Measurements from ENCODE around the gene C1orf216.
"Not testable (repeated sequence)": the region's sequence is repeated elsewhere in the genome, so short reads cannot be mapped to it uniquely, and the experiment has no call there.

The C1orf216 gene

DNA sequence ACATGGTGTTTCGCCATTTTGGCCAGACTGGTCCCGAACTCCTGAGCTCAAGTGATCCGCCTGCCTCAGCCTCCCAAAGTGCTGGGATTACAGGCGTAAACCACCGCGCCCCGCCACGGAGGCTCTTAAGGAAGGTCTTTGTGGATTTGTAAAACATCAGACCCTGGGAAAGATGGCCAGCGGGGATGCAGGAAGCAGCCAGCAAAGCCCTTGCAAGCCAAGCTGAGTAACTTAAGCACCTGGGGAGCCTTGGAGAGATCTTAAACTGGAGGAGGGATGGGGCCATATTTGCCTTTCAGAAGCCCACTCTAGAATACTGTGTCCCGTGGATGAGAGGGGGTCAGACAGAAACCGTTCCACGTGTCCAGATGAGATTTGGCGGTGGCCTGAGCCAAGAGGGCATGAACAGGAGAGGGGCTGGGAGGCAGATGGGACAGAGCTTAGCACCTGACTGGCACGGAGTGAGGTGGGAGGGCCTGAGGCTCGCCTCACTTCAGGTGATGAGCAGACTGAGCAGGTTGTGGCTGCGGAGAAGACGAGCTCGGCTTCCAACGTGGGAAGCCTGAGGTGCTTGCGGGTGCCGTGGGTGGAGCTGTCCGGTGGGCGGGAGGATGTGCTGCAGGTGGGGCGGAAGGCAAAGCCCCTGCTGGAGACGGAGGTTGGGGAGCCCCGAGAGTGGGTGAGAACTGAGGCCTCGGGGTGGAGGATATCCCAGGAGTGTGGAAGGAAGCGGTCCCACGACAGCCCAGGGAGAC is 11.7 kb downstream of the C1orf216 start:
- DNase-seq, result peak; percentile 34 to 36

DNA sequence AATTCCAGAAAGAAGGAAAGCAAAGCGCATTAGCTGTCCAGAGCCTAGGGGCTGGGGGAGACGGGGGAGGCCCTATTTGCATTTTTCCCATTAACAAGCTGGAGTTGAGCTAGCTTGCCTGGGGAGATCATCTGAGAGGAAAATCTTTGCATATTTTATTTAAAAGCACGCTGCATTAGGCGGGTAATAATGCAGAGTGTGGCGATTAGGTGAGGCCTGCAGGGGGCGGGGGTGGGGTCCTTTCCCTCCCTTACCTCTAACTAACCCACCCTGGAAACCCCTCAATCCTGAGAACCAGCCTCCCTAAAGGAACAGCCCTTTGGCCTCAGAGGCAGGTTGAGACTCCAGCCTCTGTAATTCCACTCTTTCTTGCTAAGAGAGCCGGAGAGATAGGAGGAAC is 16.2 kb downstream of the C1orf216 start:
- DNase-seq, result no peak

DNA sequence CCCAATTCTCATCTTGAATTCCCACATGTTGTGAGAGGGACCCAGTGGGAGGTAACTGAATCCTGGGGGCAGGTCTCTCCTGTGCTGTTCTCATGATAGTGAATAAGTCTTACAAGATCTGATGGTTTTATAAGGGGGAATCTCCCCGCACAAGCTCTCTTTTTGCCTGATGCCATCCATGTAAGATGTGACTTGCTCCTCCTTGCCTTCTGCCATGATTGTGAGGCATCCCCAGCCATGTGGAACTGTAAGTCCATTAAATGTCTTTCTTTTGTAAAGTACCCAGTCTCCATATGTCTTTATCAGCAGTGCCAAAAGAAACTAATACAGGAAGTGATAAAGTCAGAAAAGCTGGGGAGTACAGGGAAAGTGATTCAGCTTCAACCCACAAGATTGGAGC is 19.5 kb downstream of the C1orf216 start:
- not testable (repeated sequence) for DNase-seq

- no peak for DNase-seq
These were observed 26.4 kb downstream of the C1orf216 start for GRCh38 chr1:35692317-35692716.

- DNase-seq, result no peak
These were observed 27.0 kb downstream of the C1orf216 start for GRCh38 chr1:35691571-35692220.

GRCh38 chr1:35691080-35691479 is 27.6 kb downstream of the C1orf216 start:
- no peak for DNase-seq

- not testable (repeated sequence) for DNase-seq
These were observed 28.6 kb downstream of the C1orf216 start for GRCh38 chr1:35690103-35690502.

GRCh38 chr1:35688161-35688560 is 30.5 kb downstream of the C1orf216 start:
- DNase-seq, result no peak

- no peak for DNase-seq
These were observed 35.7 kb downstream of the C1orf216 start for GRCh38 chr1:35683012-35683411.

DNA sequence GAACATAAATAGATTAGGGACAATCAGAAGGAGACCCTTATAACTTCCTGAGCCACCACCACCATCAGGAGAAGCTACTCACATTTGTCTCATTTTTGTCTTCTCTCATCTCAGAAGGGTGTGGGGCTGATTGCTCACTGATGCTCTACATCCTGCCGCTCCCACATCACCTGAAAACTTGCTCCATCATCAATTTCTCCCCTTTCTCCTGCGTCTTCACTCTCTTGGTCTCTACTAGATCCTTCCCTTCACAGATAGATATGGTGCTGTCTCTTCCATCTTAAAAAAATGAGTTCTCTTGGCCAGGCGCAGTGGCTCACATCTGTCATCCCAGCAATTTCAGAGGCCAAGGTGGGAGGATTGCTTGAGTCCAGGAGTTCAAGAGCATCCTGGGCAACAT is 38.4 kb downstream of the C1orf216 start:
- DNase-seq, result no peak

GRCh38 chr1:35675773-35676172 is 42.9 kb downstream of the C1orf216 start:
- no peak for DNase-seq

DNA sequence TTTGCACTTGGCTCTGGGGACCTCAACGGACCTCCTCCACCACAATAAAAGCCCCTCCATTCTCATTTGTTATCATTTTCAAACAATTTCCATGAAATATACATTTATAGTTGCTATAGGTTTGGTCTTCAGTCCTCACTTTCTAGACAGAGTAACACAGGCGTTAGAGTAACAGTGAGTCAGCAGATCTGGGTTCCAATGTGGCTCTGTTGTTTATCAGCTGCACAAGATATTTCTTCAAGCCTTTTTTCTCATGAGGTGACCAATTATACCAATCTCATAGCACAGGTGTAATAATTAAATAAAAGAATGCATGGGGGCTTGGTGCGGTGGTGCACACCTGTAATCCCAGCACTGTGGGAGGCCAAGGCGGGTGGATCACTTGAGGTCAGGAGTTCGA is 44.6 kb downstream of the C1orf216 start:
- DNase-seq, result no peak

- no peak for DNase-seq
These were observed 46.6 kb downstream of the C1orf216 start for GRCh38 chr1:35672116-35672515.

- no peak for DNase-seq
These were observed 50.2 kb downstream of the C1orf216 start for GRCh38 chr1:35668506-35668905.

DNA sequence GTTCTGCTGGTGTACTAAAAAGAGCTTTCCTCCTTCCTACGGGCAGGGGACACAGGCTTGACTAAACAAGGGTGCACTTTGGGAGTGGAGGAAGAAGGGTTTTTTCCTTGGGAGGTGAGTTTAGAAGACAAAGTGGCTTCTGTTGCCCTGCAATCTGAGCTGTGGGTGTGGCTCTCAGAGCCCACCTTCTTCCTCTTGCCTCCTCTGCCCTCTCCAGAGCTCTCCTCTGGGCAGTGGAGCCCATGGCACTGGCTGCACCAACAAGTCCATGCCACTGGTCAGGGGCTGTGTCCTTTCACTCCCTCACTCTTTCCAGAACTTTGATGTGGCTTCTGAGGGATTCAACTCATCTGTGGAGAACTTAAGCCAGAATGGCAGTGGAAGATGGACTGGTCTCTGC is 51.8 kb downstream of the C1orf216 start:
- no peak for DNase-seq

DNA sequence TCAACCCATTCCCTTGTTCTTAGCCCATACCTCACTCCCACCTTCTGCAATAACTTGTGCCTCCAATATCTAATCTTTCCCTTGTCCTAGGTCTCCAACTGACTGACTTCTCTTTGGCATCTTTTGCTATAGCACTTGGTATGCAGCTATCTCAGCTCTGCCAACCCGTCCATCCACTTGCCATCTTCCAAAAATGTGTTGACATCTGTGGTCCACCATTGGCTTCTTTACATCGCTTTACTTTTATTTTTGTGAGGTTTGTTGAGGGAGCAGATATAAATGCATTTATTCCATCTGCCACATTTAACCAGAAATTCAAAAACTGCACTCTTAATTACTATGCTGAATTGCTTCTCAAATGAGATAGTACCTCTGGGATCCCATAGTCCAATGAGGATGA is 52.5 kb downstream of the C1orf216 start:
- DNase-seq, result no peak
